ENCODE data around the gene MRPL53.

DNA sequence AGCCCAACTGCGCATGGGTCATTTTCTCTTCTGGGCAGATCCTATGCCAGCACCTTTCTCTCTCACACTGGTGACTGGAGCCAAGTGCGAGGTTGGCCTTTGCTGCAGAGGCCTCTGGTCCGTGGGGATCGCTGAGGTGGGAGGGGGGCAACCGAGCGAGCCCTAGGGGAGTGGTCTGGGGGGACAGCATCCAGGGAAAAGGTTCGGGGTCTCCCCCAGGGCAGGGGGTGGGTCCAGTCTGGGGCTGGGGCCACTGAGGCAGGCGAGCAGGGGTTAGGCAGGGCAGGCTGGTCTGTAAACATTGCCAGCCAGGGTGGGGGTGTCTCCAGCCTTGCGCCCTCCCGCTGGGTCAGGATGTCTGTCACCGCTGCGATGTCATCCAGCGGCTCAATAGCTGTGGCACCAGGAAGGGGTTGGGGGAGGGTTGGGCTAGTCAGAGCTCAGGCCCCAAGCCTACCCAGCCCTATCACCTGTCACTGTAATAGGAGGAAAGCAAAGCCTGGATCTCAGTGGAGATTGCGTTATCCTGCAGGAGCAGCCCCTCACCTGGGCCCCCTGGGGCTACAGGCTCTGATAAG lies 46.2 kb downstream of the MRPL53 start:
- TF ChIP-seq POLR2A (IDR thresholded peaks at IDR 0.05; ENCODE audit: low read depth, low read length) = no peak
- TF ChIP-seq POLR2AphosphoS5 (IDR thresholded peaks at IDR 0.05; ENCODE audit: low read depth, low read length) = no peak
- no peak for TF ChIP-seq TAF1 (IDR thresholded peaks at IDR 0.05; ENCODE audit: borderline replicate concordance, low read depth, low read length)

All from GM12892 (cell line).